Left lung (tissue), 10 donors: Measurements from ENCODE around the gene SULT1C4. TPM values are rescaled to one million over a fixed set of nuclear protein-coding genes. Genes with fewer than 3 reads are reported as not detected.
A peak's percentile ranks its signal among the peaks of the same experiment; 100 is the strongest.

ENCODE experiments used
- ATAC-seq: fragments of 200-7000 bp; cut with Tn5 transposase; one replicate; pipeline ENCODE4 v1.9.1; 2020; ENCODE audit warnings: moderate library complexity
- DNase-seq, 4 donors: peaks; one replicate each; pipeline ENCODE4 v3.0.0-alpha.2; 2013 to 2020
- H3K27ac ChIP-seq, 2 donors: fragments of 200-600 bp; sonication (generic) in 1 of 2; one replicate each; pipeline versions ENCODE4 v1.5.0 to v1.8.0; 2020 to 2021
- H3K27me3 ChIP-seq, 2 donors: fragments of 200-600 bp; sonication (generic) in 1 of 2; one replicate each; pipeline versions ENCODE4 v1.5.0 to v1.8.0; 2020 to 2021
- H3K36me3 ChIP-seq, 2 donors: fragments of 200-600 bp; sonication (generic) in 1 of 2; one replicate each; pipeline versions ENCODE4 v1.5.0 to v1.8.0; 2020 to 2021
- H3K4me1 ChIP-seq, 2 donors: fragments of 200-600 bp; one replicate each; pipeline ENCODE4 v1.8.0; 2021
- H3K4me3 ChIP-seq, 2 donors: fragments of 200-600 bp; sonication (generic) in 1 of 2; one replicate each; pipeline versions ENCODE4 v1.5.0 to v1.8.0; 2020 to 2021; ENCODE audit warnings: mild to moderate bottlenecking in 1 of 2
- H3K9me3 ChIP-seq, 2 donors: fragments of 200-600 bp; sonication (generic) in 1 of 2; one replicate each; pipeline versions ENCODE4 v1.5.0 to v1.8.0; 2020 to 2021
- CTCF ChIP-seq, 2 donors: fragments of 200-600 bp; sonication (generic) in 1 of 2; IDR thresholded peaks; one replicate each; pipeline versions ENCODE4 v1.5.0 to v1.8.0; 2021; ENCODE audit warnings: antibody characterized with exemption in 2 of 2
- intact Hi-C, 2 donors: fragments of 100-400 bp; cut with DNase I; formaldehyde crosslinking; loops; one replicate each; pipeline versions ENCODE4 v1.11.2 to v1.14.2; 2022
- polyA plus RNA-seq, 6 donors: library from polyadenylated mRNA; unstranded; fragments of 120-200 nt; gene quantifications; one replicate each; pipeline ENCODE4 v1.2.1, GENCODE V29; 2013; ENCODE audit not compliant: insufficient read length in 6 of 6
- total RNA-seq, 2 donors: library from RNA; stranded (reverse); fragmentation: NEBNext Ultra II Directional; extraction: Animal tissue kit (Norgen Biotek cat#: 25700); gene quantifications; one replicate each; pipeline ENCODE4 v1.2.1, GENCODE V29; 2021
- donor health status: DM: no; HTN: yes; CAD: no.
- donor health status: DM: no; HTN: no; CAD: no.

SULT1C4 gene
- total and polyA plus RNA-seq, 8 donors = 3.6 to 91.4 (median 63.5) TPM

- Histone ChIP-seq H3K4me3 (no peak overlapping the region), H3K27ac (no peak overlapping the region), H3K27me3 (no peaks in the 10 kb centered on the region), H3K36me3 (no peaks in the 10 kb centered on the region), H3K9me3 (peaks cover 3 to 50% of the 10 kb centered on the region in 2 donors), H3K4me1 (no peaks in the 10 kb centered on the region)
- intact Hi-C loops = no loop called here
- no peak for TF ChIP-seq CTCF (IDR thresholded peaks at IDR 0.05)
- ATAC-seq = no peak
- no peak for DNase-seq
Measured at GRCh38 chr2:108399479-108399878, 21.7 kb downstream of the SULT1C4 start.

- no peak for DNase-seq
- Histone ChIP-seq H3K9me3 (peaks cover 3 to 66% of the 10 kb centered on the region in 2 donors), H3K27ac (no peak overlapping the region), H3K36me3 (no peaks in the 10 kb centered on the region), H3K4me1 (no peaks in the 10 kb centered on the region), H3K27me3 (no peaks in the 10 kb centered on the region), H3K4me3 (no peak overlapping the region)
- intact Hi-C loops = no loop called here
- TF ChIP-seq CTCF (IDR thresholded peaks at IDR 0.05) = no peak
- no peak for ATAC-seq
Measured at GRCh38 chr2:108401800-108402199, 24.0 kb downstream of the SULT1C4 start.

- Histone ChIP-seq H3K36me3 (no peaks in the 10 kb centered on the region), H3K4me3 (no peak overlapping the region), H3K4me1 (no peaks in the 10 kb centered on the region), H3K9me3 (peaks cover 3 to 61% of the 10 kb centered on the region in 2 donors), H3K27ac (no peak overlapping the region), H3K27me3 (no peaks in the 10 kb centered on the region)
- intact Hi-C loops = no loop called here
- DNase-seq = peak in 2 of 4 donors; percentile 12 to 28
- no peak for ATAC-seq
- no peak for TF ChIP-seq CTCF (IDR thresholded peaks at IDR 0.05)
Measured at GRCh38 chr2:108403494-108403893, 25.7 kb downstream of the SULT1C4 start.

GRCh38 chr2:108404784-108405397 is 27.1 kb downstream of the SULT1C4 start:
- ATAC-seq = no peak
- DNase-seq = no peak
- no peak overlapping the region for H3K4me3 ChIP-seq
- no peak overlapping the region for H3K27ac ChIP-seq
- TF ChIP-seq CTCF (IDR thresholded peaks at IDR 0.05) = no peak
- H3K4me1 ChIP-seq = no peaks in the 10 kb centered on the region
- no peaks in the 10 kb centered on the region for H3K36me3 ChIP-seq
- peaks cover 0 to 47% of the 10 kb centered on the region in 2 donors for H3K9me3 ChIP-seq
- no peaks in the 10 kb centered on the region for H3K27me3 ChIP-seq
- intact Hi-C loops = no loop called here

GRCh38 chr2:108407864-108408729 is 30.3 kb downstream of the SULT1C4 start:
- H3K9me3 ChIP-seq = peaks cover 0 to 33% of the 10 kb centered on the region in 2 donors
- no peaks in the 10 kb centered on the region for H3K36me3 ChIP-seq
- ATAC-seq = no peak
- H3K27ac ChIP-seq = no peak overlapping the region
- TF ChIP-seq CTCF (IDR thresholded peaks at IDR 0.05) = no peak
- intact Hi-C loops = no loop called here
- no peak for DNase-seq
- H3K27me3 ChIP-seq = no peaks in the 10 kb centered on the region
- no peak overlapping the region for H3K4me3 ChIP-seq
- no peaks in the 10 kb centered on the region for H3K4me1 ChIP-seq
